Sigmoid colon (tissue), 7 donors: ENCODE results near the gene SPHK2. TPM values are rescaled to one million over a fixed set of nuclear protein-coding genes. Genes with fewer than 3 reads are reported as not detected.
A peak's percentile ranks its signal among the peaks of the same experiment; 100 is the strongest.

ENCODE experiments used
- DNase-seq: peaks from one replicate; pipeline ENCODE4 v3.0.0-alpha.2; 2019
- H3K27ac ChIP-seq, 4 donors: fragments of 200-600 bp; sonication (generic); one replicate each; pipeline ENCODE4 v1.5.1; 2016 to 2019; ENCODE audit warnings: mild to moderate bottlenecking in 1 of 4
- H3K27me3 ChIP-seq, 3 donors: fragments of 200-600 bp; sonication (generic); one replicate each; pipeline ENCODE4 v1.5.1; 2019; ENCODE audit warnings: mild to moderate bottlenecking in 1 of 3
- H3K36me3 ChIP-seq, 4 donors: fragments of 200-600 bp; sonication (generic); one replicate each; pipeline ENCODE4 v1.5.1; 2016 to 2019
- H3K4me1 ChIP-seq, 4 donors: fragments of 200-600 bp; sonication (generic); one replicate each; pipeline ENCODE4 v1.5.1; 2017 to 2019
- H3K4me3 ChIP-seq, 4 donors: fragments of 200-600 bp; sonication (generic); one replicate each; pipeline ENCODE4 v1.5.1; 2017 to 2019; ENCODE audit warnings: mild to moderate bottlenecking in 2 of 4, moderate library complexity in 1 of 4
- H3K9me3 ChIP-seq, 4 donors: fragments of 200-600 bp in 3 of 4; sonication (generic) in 3 of 4; one replicate each; pipeline versions ENCODE4 v1.5.1 to v1.6.1; 2013 to 2019
- CTCF ChIP-seq, 4 experiments: fragments of 450-650 bp in 3 of 4; fragments of 200-600 bp in 1 of 4; IDR thresholded peaks; one replicate each; pipeline ENCODE4 v1.5.1; 2016 to 2019; ENCODE audit warnings: antibody characterized with exemption in 4 of 4, mild to moderate bottlenecking in 3 of 4, moderate library complexity in 2 of 4
- EP300 ChIP-seq, 4 donors: sonication (generic); formaldehyde crosslinking; IDR thresholded peaks; one replicate each; pipeline ENCODE4 v1.6.1; 2017; ENCODE audit warnings: antibody characterized with exemption in 4 of 4
- POLR2A ChIP-seq, 2 donors: fragments of 450-650 bp; IDR thresholded peaks; one replicate each; pipeline ENCODE4 v1.6.1; 2016; ENCODE audit warnings: antibody characterized with exemption in 2 of 2, mild to moderate bottlenecking in 2 of 2, moderate library complexity in 2 of 2
- POLR2AphosphoS5 ChIP-seq, 4 donors: sonication (generic); formaldehyde crosslinking; IDR thresholded peaks; one replicate each; pipeline ENCODE4 v1.6.1; 2017; ENCODE audit warnings: antibody characterized with exemption in 4 of 4
- WGBS, 2 donors: extraction: QIAGEN DNeasy Blood & Tissue Kit; methylation state at CpG; one replicate each; pipeline ENCODE4 v1.1.7; 2013; 5-methylcytosine and 5-hydroxymethylcytosine counted together
- intact Hi-C: fragments of 100-400 bp; cut with DNase I; formaldehyde crosslinking; loops from one replicate; pipeline ENCODE4 v1.15.1; 2023
- polyA plus RNA-seq, 3 donors: library from polyadenylated mRNA; stranded (reverse); fragments of 200-250 nt; gene quantifications; one replicate each; pipeline ENCODE4 v1.2.3, GENCODE V29; 2013
- total RNA-seq, 4 donors: library from RNA; depleted of rRNA; stranded (reverse); fragments of >200 nt; gene quantifications; one replicate each; pipeline ENCODE4 v1.1.0, GENCODE V29; 2016
- donor health status: healthy with polysubstance abuse.
- donor health status: Bipolar disorder and iron deficiency.
- donor health status: healthy.

The SPHK2 gene
- total and polyA plus RNA-seq, 7 donors, result 10.0 to 45.6 (median 16.9) TPM

DNA sequence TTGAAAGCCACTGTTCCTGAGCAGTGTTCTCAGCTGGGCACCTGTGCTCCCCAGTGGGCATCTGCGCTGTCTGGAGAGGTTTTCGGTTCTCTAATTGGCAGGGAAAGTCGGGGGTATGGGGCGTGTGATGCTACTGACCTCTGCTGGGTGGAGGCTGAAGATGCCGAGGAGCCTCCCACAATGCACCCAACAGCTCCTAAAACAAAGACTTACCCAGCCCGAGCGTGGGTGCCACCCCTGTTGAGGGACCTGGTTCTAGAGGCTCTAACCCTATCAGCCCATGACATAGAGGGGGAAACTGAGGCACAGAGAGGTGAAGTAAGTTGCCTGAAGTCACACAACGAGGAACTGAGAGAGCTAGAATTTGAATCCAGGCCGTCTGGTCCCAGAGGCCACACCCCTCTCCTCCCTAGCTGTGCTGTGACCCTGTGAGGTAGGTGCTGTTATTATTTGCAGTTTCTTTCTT lies 10.5 kb upstream of the SPHK2 start:
- Histone ChIP-seq H3K9me3 (no peaks in the 10 kb centered on the region), H3K27ac (no peak overlapping the region), H3K4me3 (no peak overlapping the region), H3K27me3 (no peaks in the 10 kb centered on the region), H3K4me1 (no peaks in the 10 kb centered on the region), H3K36me3 (no peaks in the 10 kb centered on the region)
- intact Hi-C loops, result no loop called here
- no peak for DNase-seq
- TF ChIP-seq EP300 (IDR thresholded peaks at IDR 0.05) (no peak), POLR2A (IDR thresholded peaks at IDR 0.05) (no peak), CTCF (IDR thresholded peaks at IDR 0.05) (peak in 2 of 4 experiments; percentile 17 to 39)
- WGBS, 2 donors, result 8 to 12% methylated on average over 9 of the region's 9 CpGs

DNA sequence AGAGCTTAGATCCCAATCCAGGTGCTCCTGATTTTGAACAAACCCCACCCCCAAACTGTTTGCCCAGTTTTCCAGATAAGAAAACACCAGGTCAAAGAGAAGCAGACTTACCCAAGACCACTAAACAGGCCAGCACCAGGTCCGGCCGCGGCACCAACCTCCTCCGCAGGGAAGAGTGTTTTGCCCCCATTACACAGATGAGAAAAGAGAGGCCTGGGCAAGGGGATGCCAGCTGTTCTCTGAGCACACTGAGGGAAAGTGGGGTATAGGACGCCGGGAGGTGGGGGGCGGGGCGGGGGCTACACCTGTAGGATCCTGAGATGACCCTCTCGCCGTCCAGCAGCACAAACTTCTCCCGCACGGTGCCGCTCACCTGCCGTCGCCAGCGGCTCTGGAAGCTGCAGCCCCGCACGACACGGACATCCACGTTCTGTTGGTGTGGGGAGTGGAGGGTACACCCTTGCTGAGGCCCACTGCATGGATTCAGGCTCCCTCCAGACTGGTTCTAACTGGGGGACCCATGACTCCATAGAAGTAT lies 9.7 kb upstream of the SPHK2 start:
- 94 to 95% methylated on average over 20 of the region's 20 CpGs for WGBS, 2 donors
- peaks cover 0 to under 1% (median 0%) of the 10 kb centered on the region in 4 donors for H3K36me3 ChIP-seq
- H3K27ac ChIP-seq, result no peak overlapping the region
- H3K4me3 ChIP-seq, result no peak overlapping the region
- no peak for DNase-seq
- TF ChIP-seq CTCF (IDR thresholded peaks at IDR 0.05) (no peak), EP300 (IDR thresholded peaks at IDR 0.05) (no peak), POLR2AphosphoS5 (IDR thresholded peaks at IDR 0.05) (no peak), POLR2A (IDR thresholded peaks at IDR 0.05) (no peak)
- H3K4me1 ChIP-seq, result no peaks in the 10 kb centered on the region
- no peaks in the 10 kb centered on the region for H3K27me3 ChIP-seq
- intact Hi-C loops, result no loop called here
- H3K9me3 ChIP-seq, result no peaks in the 10 kb centered on the region

DNA sequence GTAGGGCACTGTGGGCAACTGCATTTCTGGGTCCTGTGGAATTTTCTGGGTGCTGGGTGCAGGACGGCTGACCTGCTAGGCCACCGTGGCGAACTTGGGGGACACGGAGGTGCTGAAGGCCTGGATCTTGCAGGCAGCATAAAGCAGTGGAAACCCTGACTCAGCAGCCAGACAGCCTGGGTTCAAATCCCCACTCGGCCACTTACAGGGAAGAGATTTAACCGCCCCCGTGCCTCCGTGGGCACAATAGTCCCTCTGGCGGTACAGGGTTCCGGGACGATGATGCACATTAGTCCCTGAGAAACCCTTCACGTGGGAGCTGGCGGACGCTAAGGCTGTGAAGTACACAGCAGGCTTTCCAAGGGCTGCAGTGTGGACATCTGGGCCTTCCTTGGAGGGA lies 7.4 kb upstream of the SPHK2 start:
- Histone ChIP-seq H3K4me1 (peaks cover 0 to 15% (median 10%) of the 10 kb centered on the region in 4 donors), H3K27ac (no peak overlapping the region), H3K9me3 (no peaks in the 10 kb centered on the region), H3K27me3 (no peaks in the 10 kb centered on the region), H3K4me3 (no peak overlapping the region), H3K36me3 (peaks cover 10 to 23% (median 20%) of the 10 kb centered on the region in 4 donors)
- WGBS, 2 donors, result 88 to 93% methylated on average over 14 of the region's 14 CpGs
- no peak for DNase-seq
- TF ChIP-seq EP300 (IDR thresholded peaks at IDR 0.05), result no peak
- no peak for TF ChIP-seq POLR2A (IDR thresholded peaks at IDR 0.05)
- no peak for TF ChIP-seq POLR2AphosphoS5 (IDR thresholded peaks at IDR 0.05)
- no peak for TF ChIP-seq CTCF (IDR thresholded peaks at IDR 0.05)
- intact Hi-C loops, result no loop called here

- TF ChIP-seq CTCF (IDR thresholded peaks at IDR 0.05) (no peak), POLR2A (IDR thresholded peaks at IDR 0.05) (no peak), EP300 (IDR thresholded peaks at IDR 0.05) (no peak), POLR2AphosphoS5 (IDR thresholded peaks at IDR 0.05) (no peak)
These were observed 6.1 kb upstream of the SPHK2 start for GRCh38 chr19:48613024-48613851.

More at GRCh38 chr19:48613024-48613851, 6.1 kb upstream of the SPHK2 start:
- H3K36me3 ChIP-seq, result peaks cover 10 to 32% (median 25%) of the 10 kb centered on the region in 4 donors
- no peaks in the 10 kb centered on the region for H3K9me3 ChIP-seq
- 16 to 67% methylated on average over 39 of the region's 39 CpGs for WGBS, 2 donors
- intact Hi-C loops, result no loop called here
- H3K4me1 ChIP-seq, result peaks cover 0 to 29% (median 24%) of the 10 kb centered on the region in 4 donors
- DNase-seq, result no peak
- peak overlapping the region in 1 of 4 donors; percentile 39 for H3K27ac ChIP-seq
- no peak overlapping the region for H3K4me3 ChIP-seq
- no peaks in the 10 kb centered on the region for H3K27me3 ChIP-seq
